ENCODE data around the gene FRRS1. TPM values are rescaled to one million over a fixed set of nuclear protein-coding genes. Genes with fewer than 3 reads are reported as not detected.

FRRS1 gene
- total and polyA plus RNA-seq, 2 of the 4 experiments (the other 2 are of a cell fraction), result 3.8 to 23.5 TPM

DNA sequence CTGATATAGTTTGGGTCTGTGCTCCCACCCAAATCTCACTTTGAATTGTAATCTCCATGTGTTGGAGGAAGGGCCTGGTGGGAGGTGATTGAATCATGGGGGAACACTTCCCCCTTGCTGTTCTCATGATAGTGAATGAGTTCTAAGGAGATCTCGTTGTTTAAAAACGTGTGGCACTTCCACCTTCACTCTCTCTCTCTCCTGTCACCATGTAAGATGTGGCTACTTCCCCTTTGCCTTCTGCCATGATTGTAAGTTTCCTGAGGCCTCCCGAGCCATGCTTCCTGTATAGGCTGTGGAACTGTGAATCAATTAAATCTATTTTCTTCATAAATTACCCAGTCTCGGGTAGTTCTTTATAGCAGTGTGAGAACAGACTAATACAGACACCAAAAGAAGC is 40.4 kb downstream of the FRRS1 start:
- no peak overlapping the region for H4K8ac ChIP-seq (ENCODE audit: low read depth in 2 of 2, low read length in 2 of 2)
- H3K4me1 ChIP-seq (ENCODE audit: control insufficient read depth, insufficient read depth, low read length), result peaks cover 4% of the 10 kb centered on the region; the same call in 1 of the 2 replicates
- H3K9me1 ChIP-seq (ENCODE audit: insufficient read depth, low read length), result no peaks in the 10 kb centered on the region
- intact Hi-C loops (cut with micrococcal nuclease), result loop anchor here (10.0 kb wide), 1 partner anchor 1061 kb away; the partner anchor contains the start of gene SNX7
- no peak overlapping the region for H2BK20ac ChIP-seq (ENCODE audit: low read depth, low read length)
- H3K79me1 ChIP-seq (ENCODE audit: low read depth in 1 of 2, low read length in 2 of 2), result no peaks in the 10 kb centered on the region
- ChIA-PET POLR2A (ENCODE audit: unreplicated experiment) (no interaction called here), CTCF (no interaction called here)
- no peak overlapping the region for H2AFZ ChIP-seq (replicated peaks; ENCODE audit: low read length, poor library complexity)
- H2AK5ac ChIP-seq (ENCODE audit: low read depth, low read length), result no peak overlapping the region
- DNase-seq (no peak), ATAC-seq (ENCODE audit: low read depth) (no peak)
- no peak overlapping the region for H2BK5ac ChIP-seq (ENCODE audit: low read depth, low read length, poor library complexity, severe bottlenecking)
- H3K18ac ChIP-seq (ENCODE audit: low read depth, low read length), result no peak overlapping the region
- no peak overlapping the region for H4K5ac ChIP-seq (ENCODE audit: low read depth, low read length)
- H3K23ac ChIP-seq (ENCODE audit: low read depth, low read length), result no peak overlapping the region
- no peak overlapping the region for H3K27ac ChIP-seq (ENCODE audit: insufficient read depth, low read length)
- H3K9me3 ChIP-seq (ENCODE audit: control insufficient read depth, insufficient read depth, low read length), result no peaks in the 10 kb centered on the region
- dilution Hi-C loops (cut with HindIII; ENCODE audit: low sequenced_read_pairs, unreplicated experiment), result no loop called here
- no peak overlapping the region for H2BK120ac ChIP-seq (ENCODE audit: low read depth, low read length)
- no peak overlapping the region for H2AK9ac ChIP-seq (replicated peaks; ENCODE audit: low read depth, low read length, poor library complexity)
- no peak overlapping the region for H4K91ac ChIP-seq (ENCODE audit: insufficient read depth, low read depth, low read length)
- no peaks in the 10 kb centered on the region for H3K36me3 ChIP-seq (ENCODE audit: control insufficient read depth, insufficient read depth, low read length)
- H3K14ac ChIP-seq (replicated peaks; ENCODE audit: low read depth, low read length), result no peak overlapping the region
- TF ChIP-seq RAD21 (IDR thresholded peaks at IDR 0.05; ENCODE audit: low read length) (no peak), CHD1 (IDR thresholded peaks at IDR 0.05; ENCODE audit: low read depth, low read length) (no peak)
- TF ChIP-seq, protein P1, sequence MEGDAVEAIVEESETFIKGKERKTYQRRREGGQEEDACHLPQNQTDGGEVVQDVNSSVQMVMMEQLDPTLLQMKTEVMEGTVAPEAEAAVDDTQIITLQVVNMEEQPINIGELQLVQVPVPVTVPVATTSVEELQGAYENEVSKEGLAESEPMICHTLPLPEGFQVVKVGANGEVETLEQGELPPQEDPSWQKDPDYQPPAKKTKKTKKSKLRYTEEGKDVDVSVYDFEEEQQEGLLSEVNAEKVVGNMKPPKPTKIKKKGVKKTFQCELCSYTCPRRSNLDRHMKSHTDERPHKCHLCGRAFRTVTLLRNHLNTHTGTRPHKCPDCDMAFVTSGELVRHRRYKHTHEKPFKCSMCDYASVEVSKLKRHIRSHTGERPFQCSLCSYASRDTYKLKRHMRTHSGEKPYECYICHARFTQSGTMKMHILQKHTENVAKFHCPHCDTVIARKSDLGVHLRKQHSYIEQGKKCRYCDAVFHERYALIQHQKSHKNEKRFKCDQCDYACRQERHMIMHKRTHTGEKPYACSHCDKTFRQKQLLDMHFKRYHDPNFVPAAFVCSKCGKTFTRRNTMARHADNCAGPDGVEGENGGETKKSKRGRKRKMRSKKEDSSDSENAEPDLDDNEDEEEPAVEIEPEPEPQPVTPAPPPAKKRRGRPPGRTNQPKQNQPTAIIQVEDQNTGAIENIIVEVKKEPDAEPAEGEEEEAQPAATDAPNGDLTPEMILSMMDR (conservative IDR thresholded peaks at IDR 0.05; ENCODE audit: low read depth, low read length), result no peak
- no peak overlapping the region for H3K4me2 ChIP-seq (ENCODE audit: low read depth, low read length)
- no CpG with 5 or more reads among the region's 4 CpGs for WGBS, 2 experiments (ENCODE audit: extremely low coverage in 2 of 2, insufficient read length in 1 of 2)
- no peaks in the 10 kb centered on the region for H4K20me1 ChIP-seq (ENCODE audit: insufficient read depth, low read length)
- no peak overlapping the region for H3K4me3 ChIP-seq (ENCODE audit: insufficient read depth, low read depth, low read length)
- no TSS peak for BruUV-seq (replicated peaks)
- H2BK15ac ChIP-seq (ENCODE audit: low read depth, low read length), result peak overlapping the region; percentile 33; the same call in 2 of the 3 replicates
- no peak overlapping the region for H3K9ac ChIP-seq (ENCODE audit: low read depth, low read length)
- no peak overlapping the region for H3K56ac ChIP-seq (ENCODE audit: extremely low read depth, insufficient read depth, low read length)
- no peak overlapping the region for H3K4ac ChIP-seq (ENCODE audit: low read depth, low read length)
- in situ Hi-C loops (cut with MboI; ENCODE audit: low sequenced_read_pairs), result no loop called here
- H3K27me3 ChIP-seq (ENCODE audit: control insufficient read depth, insufficient read depth, low read length), result no peaks in the 10 kb centered on the region

All from IMR-90 (cell line).